Right atrium auricular region (tissue), 2 donors: ENCODE data around the gene CHST3. TPM values are rescaled to one million over a fixed set of nuclear protein-coding genes. Genes with fewer than 3 reads are reported as not detected.

ENCODE experiments used
- DNase-seq: peaks from one replicate; pipeline ENCODE4 v3.0.0-alpha.2; 2019; ENCODE audit warnings: low spot score
- H3K27ac ChIP-seq, 2 donors: fragments of 200-600 bp; sonication (generic); 1 replicate in 1 of 2; 2 replicates in 1 of 2; pipeline ENCODE4 v1.5.1; 2016 to 2019
- H3K27me3 ChIP-seq, 2 donors: fragments of 200-600 bp; sonication (generic); one replicate each; pipeline versions ENCODE4 v1.5.1 to v1.6.0; 2017 to 2019
- H3K36me3 ChIP-seq: fragments of 200-600 bp; sonication (generic); one replicate; pipeline ENCODE4 v1.5.1; 2016
- H3K4me1 ChIP-seq, 2 donors: fragments of 200-600 bp; sonication (generic); one replicate each; pipeline versions ENCODE4 v1.5.1 to v1.6.0; 2017 to 2019
- H3K4me3 ChIP-seq, 2 donors: fragments of 200-600 bp; sonication (generic); 1 replicate in 1 of 2; 2 replicates in 1 of 2; pipeline ENCODE4 v1.5.1; 2017 to 2019; ENCODE audit warnings: mild to moderate bottlenecking in 1 of 2, moderate library complexity in 1 of 2
- H3K9me3 ChIP-seq, 2 donors: fragments of 200-600 bp; sonication (generic); one replicate each; pipeline ENCODE4 v1.5.1; 2019
- total RNA-seq, 2 donors: library from RNA; depleted of rRNA; stranded (reverse); fragments of >200 nt; gene quantifications; one replicate each; pipeline ENCODE4 v1.1.0, GENCODE V29; 2016
- TF ChIP-seq, protein P1 (sequence below), 2 donors: fragments of 200-600 bp; sonication (generic); IDR thresholded peaks; one replicate each; pipeline ENCODE4 v1.5.1; 2019; ENCODE audit warnings: antibody characterized with exemption in 2 of 2

CHST3 gene
- total RNA-seq, 2 donors from 2014 or later: 21.3 to 45.4 TPM

DNA sequence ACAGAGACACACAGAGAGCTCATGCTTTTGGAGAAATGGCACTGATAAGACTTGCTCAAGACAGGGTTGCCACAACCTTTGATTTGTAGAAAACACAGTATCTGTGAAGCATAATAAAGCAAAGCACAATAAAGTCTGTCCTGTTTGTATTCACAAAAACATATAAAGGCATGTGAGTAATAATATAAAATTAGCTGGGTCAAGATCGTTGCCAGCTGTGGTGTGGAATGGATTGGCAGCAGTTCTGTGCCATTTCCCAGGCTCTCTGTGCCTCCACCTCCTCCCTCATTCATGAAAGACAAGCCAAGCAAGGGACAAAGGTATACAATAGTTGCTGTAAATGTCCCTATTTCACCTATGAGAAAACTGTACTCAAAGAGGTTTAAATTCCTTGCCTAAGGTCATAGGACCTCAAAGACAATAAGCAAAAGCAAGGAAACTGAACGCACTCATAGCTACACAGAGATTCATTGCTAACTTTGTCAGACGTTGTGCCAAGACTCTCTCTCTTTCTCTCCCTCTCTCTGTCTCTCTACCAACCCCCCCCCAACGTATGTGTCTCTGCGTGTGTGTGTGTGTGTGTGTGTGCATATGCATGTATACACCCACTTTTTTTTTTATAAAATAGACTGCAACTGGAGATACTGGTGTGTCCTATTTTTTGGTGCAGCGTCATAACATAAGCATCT lies 31.8 kb downstream of the CHST3 start:
- Histone ChIP-seq H3K9me3 (no peaks in the 10 kb centered on the region), H3K4me3 (no peak overlapping the region), H3K36me3 (no peaks in the 10 kb centered on the region), H3K27me3 (no peaks in the 10 kb centered on the region), H3K4me1 (peaks cover 0 to 67% of the 10 kb centered on the region in 2 donors), H3K27ac (peak overlapping the region in 1 of 2 donors; percentile 58)
- no peak for DNase-seq
- TF ChIP-seq, protein P1, sequence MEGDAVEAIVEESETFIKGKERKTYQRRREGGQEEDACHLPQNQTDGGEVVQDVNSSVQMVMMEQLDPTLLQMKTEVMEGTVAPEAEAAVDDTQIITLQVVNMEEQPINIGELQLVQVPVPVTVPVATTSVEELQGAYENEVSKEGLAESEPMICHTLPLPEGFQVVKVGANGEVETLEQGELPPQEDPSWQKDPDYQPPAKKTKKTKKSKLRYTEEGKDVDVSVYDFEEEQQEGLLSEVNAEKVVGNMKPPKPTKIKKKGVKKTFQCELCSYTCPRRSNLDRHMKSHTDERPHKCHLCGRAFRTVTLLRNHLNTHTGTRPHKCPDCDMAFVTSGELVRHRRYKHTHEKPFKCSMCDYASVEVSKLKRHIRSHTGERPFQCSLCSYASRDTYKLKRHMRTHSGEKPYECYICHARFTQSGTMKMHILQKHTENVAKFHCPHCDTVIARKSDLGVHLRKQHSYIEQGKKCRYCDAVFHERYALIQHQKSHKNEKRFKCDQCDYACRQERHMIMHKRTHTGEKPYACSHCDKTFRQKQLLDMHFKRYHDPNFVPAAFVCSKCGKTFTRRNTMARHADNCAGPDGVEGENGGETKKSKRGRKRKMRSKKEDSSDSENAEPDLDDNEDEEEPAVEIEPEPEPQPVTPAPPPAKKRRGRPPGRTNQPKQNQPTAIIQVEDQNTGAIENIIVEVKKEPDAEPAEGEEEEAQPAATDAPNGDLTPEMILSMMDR (IDR thresholded peaks at IDR 0.05): no peak

DNA sequence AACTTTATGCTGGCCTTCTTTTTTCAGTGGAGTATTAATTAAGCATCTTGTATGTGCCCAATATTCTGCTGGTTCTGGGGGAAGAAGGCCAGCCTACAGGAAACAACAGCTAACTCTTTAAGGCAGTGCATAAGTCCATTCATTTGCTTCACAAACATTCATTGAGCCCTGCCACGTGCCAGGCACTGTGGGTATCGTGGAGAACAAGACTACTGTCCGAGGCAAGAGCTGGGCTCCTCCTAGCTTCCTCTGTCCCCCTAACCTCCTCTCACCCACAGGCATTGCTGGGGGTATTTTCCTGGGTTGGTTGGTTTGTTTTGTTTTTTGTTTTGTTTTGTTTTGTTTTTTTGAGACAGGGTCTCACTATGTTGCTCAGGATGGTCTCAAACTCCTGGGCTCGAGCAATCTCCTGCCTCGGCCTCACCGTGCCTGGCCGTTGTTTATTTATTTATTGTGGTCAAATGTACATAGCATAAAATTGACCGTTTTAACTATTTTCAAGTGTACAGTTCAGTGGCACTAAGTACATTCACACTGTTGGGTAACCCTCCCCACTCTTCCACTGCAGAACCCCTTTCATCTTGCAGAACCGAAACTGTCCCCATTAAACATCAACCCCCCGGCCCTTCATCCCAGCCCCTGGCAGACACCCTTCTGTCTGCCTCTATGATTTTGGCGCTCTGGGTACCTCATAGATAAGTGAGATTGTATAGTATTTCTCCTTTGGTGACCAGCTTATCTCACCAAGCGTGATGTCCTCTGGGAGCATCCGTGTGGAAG lies 32.6 kb downstream of the CHST3 start:
- no peak for DNase-seq
- no peak overlapping the region for H3K4me3 ChIP-seq
- H3K36me3 ChIP-seq: no peaks in the 10 kb centered on the region
- H3K9me3 ChIP-seq: no peaks in the 10 kb centered on the region
- TF ChIP-seq, protein P1 (IDR thresholded peaks at IDR 0.05): no peak
- H3K4me1 ChIP-seq: peaks cover 0 to 67% of the 10 kb centered on the region in 2 donors
- no peaks in the 10 kb centered on the region for H3K27me3 ChIP-seq
- H3K27ac ChIP-seq: peak overlapping the region in 1 of 2 donors; percentile 58

DNA sequence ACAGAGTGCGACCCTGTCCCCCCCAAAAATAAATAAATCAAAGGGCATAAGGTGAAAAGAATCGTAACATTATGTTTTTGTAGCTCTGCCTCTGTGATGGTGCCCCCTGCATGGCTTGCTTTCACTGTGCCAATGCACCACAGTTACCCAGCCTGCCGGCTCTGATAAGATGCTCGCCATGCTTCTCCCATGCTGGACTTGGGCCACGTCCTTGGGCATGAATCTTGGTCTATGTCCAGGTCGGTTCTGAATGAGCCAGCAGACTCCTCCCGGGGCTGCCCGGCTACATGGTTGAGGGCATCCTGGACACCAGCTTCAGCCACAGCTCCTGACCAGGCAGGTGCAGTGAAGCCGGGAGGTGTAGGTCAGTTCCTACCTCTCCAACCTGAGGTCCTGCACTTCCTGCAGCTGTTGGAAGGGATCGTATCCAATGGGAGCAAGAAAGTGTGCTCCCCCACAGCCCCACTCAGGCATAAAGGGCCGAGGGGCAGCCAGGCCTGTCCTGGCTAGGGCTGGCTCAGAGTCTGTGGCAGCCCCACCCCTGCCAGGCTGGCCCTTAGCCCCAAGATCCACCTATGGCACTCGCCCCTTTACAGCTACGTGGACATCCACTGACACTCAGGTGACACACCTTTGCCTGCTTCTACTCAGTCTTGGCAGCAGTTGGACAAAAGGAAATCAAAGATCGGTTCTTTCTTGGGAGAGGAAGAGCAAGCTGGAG lies 34.1 kb downstream of the CHST3 start:
- Histone ChIP-seq H3K36me3 (no peaks in the 10 kb centered on the region), H3K27ac (peak overlapping the region; percentile 87), H3K9me3 (no peaks in the 10 kb centered on the region), H3K4me3 (no peak overlapping the region), H3K27me3 (no peaks in the 10 kb centered on the region), H3K4me1 (peaks cover 0 to 73% of the 10 kb centered on the region in 2 donors)
- DNase-seq: no peak
- TF ChIP-seq, protein P1 (IDR thresholded peaks at IDR 0.05): no peak

DNA sequence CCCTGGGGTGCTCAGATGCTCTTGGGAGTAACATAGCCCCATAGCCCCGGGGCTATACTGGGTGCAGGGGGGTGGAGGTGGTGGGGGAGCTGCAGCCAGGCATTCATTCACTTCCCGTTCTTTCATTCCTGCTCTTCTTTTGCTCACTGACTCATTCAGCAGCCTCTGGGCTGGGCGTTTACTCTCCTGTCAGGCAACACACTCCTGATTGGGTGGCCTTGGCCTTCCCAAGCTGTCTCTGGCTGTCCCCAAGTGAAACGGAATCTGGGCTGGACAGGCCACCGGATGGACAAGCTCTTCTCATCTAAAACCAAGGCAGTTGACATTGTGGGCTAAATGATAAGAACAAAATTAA lies 34.6 kb downstream of the CHST3 start:
- Histone ChIP-seq H3K4me3 (no peak overlapping the region), H3K9me3 (no peaks in the 10 kb centered on the region), H3K27ac (peak overlapping the region; percentile 87), H3K4me1 (peaks cover 0 to 73% of the 10 kb centered on the region in 2 donors), H3K27me3 (no peaks in the 10 kb centered on the region), H3K36me3 (no peaks in the 10 kb centered on the region)
- peak; percentile 87 for DNase-seq
- TF ChIP-seq, protein P1 (IDR thresholded peaks at IDR 0.05): no peak

DNA sequence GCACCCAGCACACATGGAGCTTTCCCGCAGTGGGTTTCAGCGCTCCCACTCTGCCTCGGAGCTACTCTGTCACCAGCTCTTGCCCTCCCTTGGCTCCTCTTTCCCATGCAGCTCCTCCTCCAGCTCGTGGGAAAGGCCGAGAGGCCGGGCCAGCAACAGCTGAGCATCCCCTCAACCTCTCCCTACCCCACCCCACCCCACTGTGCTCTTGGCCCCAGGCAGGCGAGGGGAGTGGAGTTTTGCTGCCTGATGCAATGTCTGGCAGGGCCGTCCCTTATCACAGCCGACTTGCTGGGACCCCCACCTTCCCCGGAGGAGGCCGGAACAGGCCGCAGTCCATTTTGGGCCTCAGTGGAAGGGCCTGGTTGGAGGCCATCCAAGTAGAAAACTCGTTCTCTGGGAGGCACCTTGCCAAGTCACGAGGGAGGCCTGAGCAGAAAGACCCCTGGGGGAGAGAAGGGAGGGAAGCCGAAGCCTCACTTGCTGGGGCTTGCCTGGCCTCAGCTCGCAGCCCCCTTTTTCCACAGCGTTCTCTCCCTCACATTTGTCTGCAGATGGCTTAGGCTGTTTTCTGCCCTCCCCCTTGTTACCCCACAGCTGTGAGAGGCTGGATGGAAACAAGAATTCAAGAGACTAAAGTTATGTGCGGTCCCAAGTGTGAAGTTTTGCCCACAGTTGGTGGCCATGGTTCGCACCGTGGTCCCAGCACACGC lies 35.3 kb downstream of the CHST3 start:
- Histone ChIP-seq H3K27ac (peak overlapping the region; percentile 87), H3K36me3 (no peaks in the 10 kb centered on the region), H3K9me3 (no peaks in the 10 kb centered on the region), H3K27me3 (no peaks in the 10 kb centered on the region), H3K4me1 (peaks cover 0 to 73% of the 10 kb centered on the region in 2 donors), H3K4me3 (no peak overlapping the region)
- DNase-seq: peak; percentile 84
- TF ChIP-seq, protein P1 (IDR thresholded peaks at IDR 0.05): no peak
